ENCODE results near the gene ST6GAL2.

ST6GAL2 gene

GRCh38 chr2:106831241-106831640 lies 54.7 kb downstream of the ST6GAL2 start:
- H3K4me3 ChIP-seq (ENCODE audit: low read depth, low read length) = no peak overlapping the region
- DNase-seq (ENCODE audit: low read depth) = no peak
- TF ChIP-seq, protein P1, sequence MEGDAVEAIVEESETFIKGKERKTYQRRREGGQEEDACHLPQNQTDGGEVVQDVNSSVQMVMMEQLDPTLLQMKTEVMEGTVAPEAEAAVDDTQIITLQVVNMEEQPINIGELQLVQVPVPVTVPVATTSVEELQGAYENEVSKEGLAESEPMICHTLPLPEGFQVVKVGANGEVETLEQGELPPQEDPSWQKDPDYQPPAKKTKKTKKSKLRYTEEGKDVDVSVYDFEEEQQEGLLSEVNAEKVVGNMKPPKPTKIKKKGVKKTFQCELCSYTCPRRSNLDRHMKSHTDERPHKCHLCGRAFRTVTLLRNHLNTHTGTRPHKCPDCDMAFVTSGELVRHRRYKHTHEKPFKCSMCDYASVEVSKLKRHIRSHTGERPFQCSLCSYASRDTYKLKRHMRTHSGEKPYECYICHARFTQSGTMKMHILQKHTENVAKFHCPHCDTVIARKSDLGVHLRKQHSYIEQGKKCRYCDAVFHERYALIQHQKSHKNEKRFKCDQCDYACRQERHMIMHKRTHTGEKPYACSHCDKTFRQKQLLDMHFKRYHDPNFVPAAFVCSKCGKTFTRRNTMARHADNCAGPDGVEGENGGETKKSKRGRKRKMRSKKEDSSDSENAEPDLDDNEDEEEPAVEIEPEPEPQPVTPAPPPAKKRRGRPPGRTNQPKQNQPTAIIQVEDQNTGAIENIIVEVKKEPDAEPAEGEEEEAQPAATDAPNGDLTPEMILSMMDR (IDR thresholded peaks at IDR 0.05; ENCODE audit: control insufficient read depth, extremely low read depth, insufficient read depth) = no peak

GRCh38 chr2:106830191-106830590 lies 55.8 kb downstream of the ST6GAL2 start:
- DNase-seq (ENCODE audit: low read depth) = no peak
- no peak overlapping the region for H3K4me3 ChIP-seq (ENCODE audit: low read depth, low read length)
- TF ChIP-seq, protein P1 (IDR thresholded peaks at IDR 0.05; ENCODE audit: control insufficient read depth, extremely low read depth, insufficient read depth) = no peak

DNA sequence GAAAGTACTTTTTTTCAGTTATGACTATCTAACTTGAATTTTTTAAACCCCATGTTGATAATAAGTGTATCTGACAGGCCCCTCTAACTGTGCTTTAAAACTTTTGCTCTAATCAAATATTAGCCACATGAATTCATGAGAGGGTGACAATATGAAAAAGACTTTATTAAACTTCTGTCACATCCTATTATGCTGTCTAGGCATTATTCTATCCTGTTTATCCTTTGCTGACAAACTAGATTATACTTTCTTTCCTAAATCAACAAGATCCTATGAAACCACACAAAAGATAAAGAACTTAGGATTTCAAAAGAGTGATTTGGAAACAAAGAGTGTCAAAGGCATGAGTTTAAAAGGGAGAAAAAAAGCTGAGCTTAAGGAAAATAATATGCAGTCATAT lies 57.8 kb downstream of the ST6GAL2 start:
- DNase-seq (ENCODE audit: low read depth) = no peak
- TF ChIP-seq, protein P1 (IDR thresholded peaks at IDR 0.05; ENCODE audit: control insufficient read depth, extremely low read depth, insufficient read depth) = no peak
- no peak overlapping the region for H3K4me3 ChIP-seq (ENCODE audit: low read depth, low read length)

- no peak for DNase-seq (ENCODE audit: low read depth)
- H3K4me3 ChIP-seq (ENCODE audit: low read depth, low read length) = no peak overlapping the region
- TF ChIP-seq, protein P1 (IDR thresholded peaks at IDR 0.05; ENCODE audit: control insufficient read depth, extremely low read depth, insufficient read depth) = no peak
Observed at GRCh38 chr2:106827158-106827557, 58.8 kb downstream of the ST6GAL2 start.

DNA sequence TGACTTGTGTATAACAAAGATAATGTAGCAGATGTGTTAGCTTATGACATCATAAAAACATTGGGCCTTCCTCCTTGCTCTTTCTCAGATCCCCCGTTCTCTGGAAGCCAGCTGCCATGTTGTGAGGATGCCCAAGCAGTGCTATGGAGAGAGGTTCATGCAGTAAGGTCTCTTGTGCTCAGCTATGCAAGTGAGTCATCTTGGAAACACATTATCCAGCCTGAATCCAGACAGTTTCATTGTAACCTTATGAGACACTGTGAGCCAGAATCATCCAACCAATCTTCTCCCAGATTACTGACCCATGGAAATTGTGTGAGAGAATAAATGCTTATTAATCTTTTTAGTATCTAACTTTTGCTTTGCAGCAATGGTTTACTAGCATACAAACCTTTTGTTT lies 60.8 kb downstream of the ST6GAL2 start:
- TF ChIP-seq, protein P1 (IDR thresholded peaks at IDR 0.05; ENCODE audit: control insufficient read depth, extremely low read depth, insufficient read depth) = no peak

GRCh38 chr2:106816974-106817373 lies 69.0 kb downstream of the ST6GAL2 start:
- TF ChIP-seq, protein P1 (IDR thresholded peaks at IDR 0.05; ENCODE audit: control insufficient read depth, extremely low read depth, insufficient read depth) = no peak
- H3K4me3 ChIP-seq (ENCODE audit: low read depth, low read length) = no peak overlapping the region
- DNase-seq (ENCODE audit: low read depth) = peak; percentile 3

More for the DNA sequence above, 60.8 kb downstream of the ST6GAL2 start:
- H3K4me3 ChIP-seq (ENCODE audit: low read depth, low read length) = no peak overlapping the region
- DNase-seq (ENCODE audit: low read depth) = no peak

DNA sequence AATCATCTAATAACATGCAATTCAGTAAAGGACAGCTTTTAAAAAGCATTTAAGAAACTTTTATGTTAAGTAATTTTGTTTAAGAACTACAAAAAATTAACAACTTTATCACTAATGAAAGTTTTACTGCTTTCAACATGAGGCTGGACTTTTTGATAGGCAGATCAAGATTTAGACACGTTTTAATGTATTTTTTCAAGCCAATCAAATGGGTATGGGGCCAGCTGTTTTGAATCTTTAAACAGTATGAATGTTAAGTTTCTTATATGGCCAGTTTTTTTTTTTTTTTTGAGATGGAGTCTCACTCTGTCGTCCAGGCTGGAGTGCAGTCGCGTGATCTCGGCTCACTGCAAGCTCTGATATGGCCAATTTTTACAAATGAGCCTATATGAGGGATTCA lies 73.1 kb downstream of the ST6GAL2 start:
- no peak for DNase-seq (ENCODE audit: low read depth)
- H3K4me3 ChIP-seq (ENCODE audit: low read depth, low read length) = no peak overlapping the region
- TF ChIP-seq, protein P1 (IDR thresholded peaks at IDR 0.05; ENCODE audit: control insufficient read depth, extremely low read depth, insufficient read depth) = no peak

Measured in LNCaP clone FGC (cell line).